ENCODE results near the gene GPR137. TPM values are rescaled to one million over a fixed set of nuclear protein-coding genes. Genes with fewer than 3 reads are reported as not detected.
A peak's percentile ranks its signal among the peaks of the same experiment; 100 is the strongest.

The GPR137 gene
- total and polyA plus RNA-seq, 9 of the 15 experiments (the other 6 are each of a cell fraction or from before 2014, with no cell fraction given) = 0.32 to 26.7 (median 10.7) TPM

- peak; percentile 47; the same call in 1 of the 2 replicates for TF ChIP-seq ZBTB33 (CRISPR knock-in tag; IDR thresholded peaks at IDR 0.05)
- TF ChIP-seq STAT5B (CRISPR knock-in tag; IDR thresholded peaks at IDR 0.05) = no peak
- TF ChIP-seq ZNF766 (CRISPR knock-in tag; conservative IDR thresholded peaks at IDR 0.05) = no peak
- TF ChIP-seq MYC (IDR thresholded peaks at IDR 0.05; ENCODE audit: low read depth, low read length) = no peak
- no peak for TF ChIP-seq MYC (CRISPR knock-in tag; IDR thresholded peaks at IDR 0.05; ENCODE audit: borderline replicate concordance, low read depth)
- TF ChIP-seq ZNF707 (CRISPR knock-in tag; conservative IDR thresholded peaks at IDR 0.05) = no peak
Observed at GRCh38 chr11:64262271-64263002, 23.2 kb upstream of the GPR137 start (continued).
